ENCODE measurements around the gene CDX1. TPM values are rescaled to one million over a fixed set of nuclear protein-coding genes. Genes with fewer than 3 reads are reported as not detected.

The CDX1 gene
- total RNA-seq (2014; rRNA removed; shearing (Covaris generic)), result not detected in 2 replicates

GRCh38 chr5:150166650-150167511 lies at the start of gene CDX1:
CDX1 (plus strand) TSS chr5:150166778; CDS start chr5:150166877, 99 bp downstream.

GRCh38 chr5:150155258-150156026 lies 11.1 kb upstream of the CDX1 start, which contains the start of gene PDGFRB:
PDGFRB (minus strand) TSS chr5:150155845; CDS start chr5:150137047, 18,798 bp downstream.

GRCh38 chr5:150189728-150190502 lies 23.3 kb downstream of the CDX1 start, which contains the start of gene SLC6A7:
SLC6A7 (plus strand) TSS chr5:150190062; CDS start chr5:150190328, 266 bp downstream.

Other genes starting within 250 kb of the CDX1 start
- gene PDE6A, start 222.0 kb upstream of the CDX1 start, total RNA-seq (2014; rRNA removed; shearing (Covaris generic)), result 0.11 and 0.49 TPM in 2 replicates
- gene SLC26A2, start 206.0 kb upstream of the CDX1 start, total RNA-seq (2014; rRNA removed; shearing (Covaris generic)), result 169 and 183 TPM in 2 replicates
- 5.7 and 7.5 TPM in 2 replicates for gene TIGD6, start 166.1 kb upstream of the CDX1 start, total RNA-seq (2014; rRNA removed; shearing (Covaris generic))
- gene HMGXB3, start 166.0 kb upstream of the CDX1 start, total RNA-seq (2014; rRNA removed; shearing (Covaris generic)), result 40.6 and 48.4 TPM in 2 replicates
- 0.08 TPM in 1 of 2 replicates, not detected in the other for gene CSF1R, start 80.2 kb upstream of the CDX1 start, total RNA-seq (2014; rRNA removed; shearing (Covaris generic))
- gene PDGFRB, start 10.9 kb upstream of the CDX1 start, total RNA-seq (2014; rRNA removed; shearing (Covaris generic)), result 4.9 and 6.1 TPM in 2 replicates
- gene SLC6A7, start 23.3 kb downstream of the CDX1 start, total RNA-seq (2014; rRNA removed; shearing (Covaris generic)), result not detected in 2 replicates
- gene CAMK2A, start 123.0 kb downstream of the CDX1 start, total RNA-seq (2014; rRNA removed; shearing (Covaris generic)), result not detected in 2 replicates
- gene ARSI, start 136.1 kb downstream of the CDX1 start, total RNA-seq (2014; rRNA removed; shearing (Covaris generic)), result 0.26 TPM in 1 of 2 replicates, not detected in the other
- 121 and 127 TPM in 2 replicates for gene TCOF1, start 190.9 kb downstream of the CDX1 start, total RNA-seq (2014; rRNA removed; shearing (Covaris generic))
- 1,665 and 1,791 TPM in 2 replicates for gene CD74, start 246.1 kb downstream of the CDX1 start, total RNA-seq (2014; rRNA removed; shearing (Covaris generic))

All from A375 (cell line).